Activated CD4-positive, alpha-beta memory T cell treated with anti-CD3 and anti-CD28 coated beads, Interleukin-2, amount 10 ng/mL, durations not matched to agents 7 days and 5 days (primary cell): ENCODE measurements around the gene TANGO2. TPM values are rescaled to one million over a fixed set of nuclear protein-coding genes. Genes with fewer than 3 reads are reported as not detected.
A peak's percentile ranks its signal among the peaks of the same experiment; 100 is the strongest.

Experiments
- CTCF ChIA-PET: fragments of 350-600 bp; sonication (Branson Sonifier 250); formaldehyde crosslinking; loops from one replicate; lab custom pipeline; 2021; ENCODE audit warnings: antibody characterized with exemption, inconsistent platforms; lab: Charles Lee
- POLR2A ChIA-PET: fragments of 350-600 bp; sonication (Branson Sonifier 250); formaldehyde crosslinking; loops from one replicate; lab custom pipeline; 2021; ENCODE audit warnings: antibody characterized with exemption; lab: Charles Lee
- DNase-seq: peaks from one replicate; pipeline ENCODE4 v3.0.0-alpha.2; 2020
- H3K27ac Mint-ChIP-seq: one replicate; pipeline ENCODE4 v1.8.0; 2021; ENCODE audit warnings: mild to moderate bottlenecking, mixed read lengths
- H3K27me3 Mint-ChIP-seq: one replicate; pipeline ENCODE4 v1.8.0; 2021; ENCODE audit warnings: mixed read lengths
- H3K36me3 Mint-ChIP-seq: one replicate; pipeline ENCODE4 v1.8.0; 2021; ENCODE audit warnings: low read depth, mixed read lengths
- H3K4me1 Mint-ChIP-seq: one replicate; pipeline ENCODE4 v1.8.0; 2021; ENCODE audit warnings: mixed read lengths
- H3K4me3 Mint-ChIP-seq: one replicate; pipeline ENCODE4 v1.8.0; 2021; ENCODE audit warnings: mild to moderate bottlenecking, mixed read lengths
- H3K9me3 Mint-ChIP-seq: one replicate; pipeline ENCODE4 v1.8.0; 2021; ENCODE audit warnings: mixed read lengths
- total RNA-seq, 2 experiments: library from RNA; stranded (reverse); gene quantifications; one replicate each; pipeline ENCODE4 v1.2.3, GENCODE V29; 2021

TANGO2 gene
- total RNA-seq, 2 experiments from 2014 or later, result 39.1 to 44.5 TPM

DNA sequence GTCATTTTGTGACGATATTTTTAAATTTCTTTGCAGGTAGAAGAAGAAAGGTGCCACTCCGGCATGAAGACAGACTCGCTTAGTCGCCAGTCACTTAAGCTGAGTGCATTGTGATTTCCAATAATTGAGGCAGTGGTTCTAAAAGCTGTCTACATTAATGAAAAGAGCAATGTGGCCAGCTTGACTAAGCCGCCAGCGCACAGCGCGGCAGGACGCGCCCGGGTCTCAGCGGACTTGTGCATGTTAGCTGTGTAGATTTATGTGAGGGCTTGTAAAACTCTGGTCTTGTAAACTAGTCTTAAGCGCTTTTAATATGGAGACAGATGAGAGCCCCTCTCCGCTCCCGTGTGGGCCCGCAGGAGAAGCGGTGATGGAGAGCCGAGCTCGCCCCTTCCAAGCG is 64.7 kb downstream of the TANGO2 start:
- DNase-seq, result no peak
- Mint-ChIP-seq H3K4me1 (peaks cover 52% of the 10 kb centered on the region), H3K27ac (no peak overlapping the region), H3K4me3 (no peak overlapping the region), H3K9me3 (no peaks in the 10 kb centered on the region), H3K27me3 (no peaks in the 10 kb centered on the region), H3K36me3 (peaks cover 59% of the 10 kb centered on the region)
- CTCF ChIA-PET, result interaction anchor here (1.0 to 1.8 kb wide), 3 partner anchors 10 to 814 kb away, joined by 3 to 4 read pairs (median 3); no protein-coding TSS in a partner anchor
- POLR2A ChIA-PET, result interaction anchor here (1.6 kb wide), 1 partner anchor 64 kb away, joined by 3 read pairs; the partner anchor contains the start of gene TANGO2

DNA sequence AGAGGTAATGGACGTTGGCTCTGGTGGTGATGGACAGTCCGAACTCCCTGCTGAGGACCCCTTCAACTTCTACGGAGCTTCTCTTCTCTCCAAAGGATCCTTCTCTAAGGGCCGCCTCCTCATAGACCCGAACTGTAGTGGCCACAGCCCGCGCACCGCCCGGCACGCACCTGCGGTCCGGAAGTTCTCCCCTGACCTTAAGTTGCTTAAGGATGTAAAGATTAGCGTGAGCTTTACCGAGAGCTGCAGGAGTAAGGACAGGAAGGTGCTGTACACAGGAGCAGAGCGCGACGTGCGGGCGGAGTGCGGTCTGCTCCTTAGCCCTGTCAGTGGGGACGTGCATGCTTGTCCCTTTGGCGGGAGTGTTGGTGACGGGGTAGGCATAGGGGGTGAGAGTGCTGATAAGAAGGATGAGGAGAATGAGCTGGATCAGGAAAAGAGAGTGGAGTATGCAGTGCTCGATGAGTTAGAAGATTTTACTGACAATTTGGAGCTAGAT is 65.2 kb downstream of the TANGO2 start:
- no peaks in the 10 kb centered on the region for H3K9me3 Mint-ChIP-seq
- H3K27me3 Mint-ChIP-seq, result no peaks in the 10 kb centered on the region
- H3K4me1 Mint-ChIP-seq, result peaks cover 49% of the 10 kb centered on the region
- no peak overlapping the region for H3K4me3 Mint-ChIP-seq
- H3K27ac Mint-ChIP-seq, result no peak overlapping the region
- POLR2A ChIA-PET, result interaction anchor here (0.9 to 1.6 kb wide), 2 partner anchors 17 to 65 kb away, joined by 3 read pairs; partner anchors contain the start of gene TANGO2
- peaks cover 60% of the 10 kb centered on the region for H3K36me3 Mint-ChIP-seq
- CTCF ChIA-PET, result interaction anchor here (1.3 to 1.8 kb wide), 2 partner anchors 10 to 139 kb away, joined by 3 to 4 read pairs; no protein-coding TSS in a partner anchor
- DNase-seq, result no peak

DNA sequence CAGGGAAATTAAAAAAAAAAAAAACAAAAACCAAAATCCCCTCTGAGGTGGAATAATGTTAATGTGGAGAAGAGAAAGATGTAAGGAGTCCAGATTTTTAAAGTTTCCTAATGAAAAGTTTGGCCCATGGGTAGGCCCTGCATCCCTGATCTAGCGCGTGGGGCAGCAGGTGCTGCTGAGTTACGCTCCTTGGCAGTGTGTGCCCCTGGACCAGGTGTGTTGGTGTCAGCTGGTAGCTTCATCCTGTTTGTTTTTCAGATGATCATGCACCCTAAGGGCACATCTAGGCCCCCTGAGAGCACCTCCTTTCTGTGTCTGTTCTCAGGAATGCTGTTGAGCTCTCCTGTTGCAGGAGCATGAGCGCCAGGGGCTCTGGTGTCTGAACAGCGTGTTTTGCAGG is 65.9 kb downstream of the TANGO2 start:
- DNase-seq, result no peak
- ChIA-PET CTCF (interaction anchor here (1.6 kb wide), 1 partner anchor 8 kb away, joined by 3 read pairs; no protein-coding TSS in a partner anchor), POLR2A (interaction anchor here (0.9 to 1.6 kb wide), 3 partner anchors 17 to 65 kb away, joined by 3 read pairs; partner anchors contain the start of genes RANBP1 and TANGO2)
- H3K4me1 Mint-ChIP-seq, result peaks cover 49% of the 10 kb centered on the region
- H3K36me3 Mint-ChIP-seq, result peaks cover 62% of the 10 kb centered on the region
- H3K27ac Mint-ChIP-seq, result no peak overlapping the region
- no peak overlapping the region for H3K4me3 Mint-ChIP-seq
- H3K27me3 Mint-ChIP-seq, result no peaks in the 10 kb centered on the region
- no peaks in the 10 kb centered on the region for H3K9me3 Mint-ChIP-seq

DNA sequence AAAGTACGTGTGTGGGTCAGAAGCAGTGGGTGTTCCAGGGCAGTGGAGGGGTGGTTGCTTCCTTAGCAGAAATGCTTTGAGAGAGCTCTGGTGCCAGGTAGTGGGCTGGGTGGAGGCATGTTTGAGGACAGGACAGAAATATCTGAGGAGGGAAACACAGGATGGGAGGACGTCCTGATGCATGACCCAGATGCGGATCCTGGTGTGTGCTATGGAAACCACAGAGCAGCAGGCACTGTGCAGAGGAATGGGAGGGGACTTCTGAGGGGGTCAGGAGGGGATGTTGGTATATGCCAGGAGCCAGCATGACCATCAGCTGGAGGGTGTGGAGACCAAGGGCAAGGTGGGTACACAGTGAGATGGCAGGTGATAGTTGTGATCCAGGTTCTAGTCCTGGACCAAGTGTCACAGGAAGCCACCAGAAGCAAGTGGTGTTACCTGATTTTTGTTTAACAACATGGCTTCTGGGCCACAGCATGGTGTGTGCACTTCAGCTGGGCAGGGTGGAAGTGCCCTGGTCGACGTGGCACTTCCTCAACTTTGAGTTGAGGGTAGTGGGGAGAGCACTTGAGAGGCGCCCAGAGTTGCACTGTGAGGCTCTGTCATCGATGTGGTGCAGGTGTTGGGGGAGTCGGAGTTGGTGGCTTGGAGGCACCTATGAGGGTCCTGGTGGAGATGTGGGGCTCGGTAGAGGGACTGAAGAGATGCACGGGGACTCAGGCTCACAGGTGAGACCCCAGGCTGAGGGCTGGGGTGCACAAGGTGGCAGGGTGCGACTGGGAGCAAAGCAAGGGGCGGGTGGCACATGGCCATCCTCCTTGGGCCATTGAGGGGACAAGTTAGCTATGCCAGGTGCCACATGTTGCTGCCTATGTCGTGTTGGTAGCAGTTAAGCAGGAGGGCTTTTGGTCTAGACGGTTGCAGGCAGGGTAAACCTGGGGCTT is 66.7 kb downstream of the TANGO2 start:
- POLR2A ChIA-PET, result interaction anchor here (1.0 kb wide), 1 partner anchor 29 kb away, joined by 3 read pairs; the partner anchor contains the start of gene RANBP1
- Mint-ChIP-seq H3K27me3 (no peaks in the 10 kb centered on the region), H3K4me1 (peaks cover 49% of the 10 kb centered on the region), H3K36me3 (peaks cover 70% of the 10 kb centered on the region), H3K4me3 (no peak overlapping the region), H3K9me3 (no peaks in the 10 kb centered on the region), H3K27ac (no peak overlapping the region)
- CTCF ChIA-PET, result interaction anchor here (1.6 kb wide), 1 partner anchor 9 kb away, joined by 3 read pairs; no protein-coding TSS in a partner anchor
- DNase-seq, result no peak

DNA sequence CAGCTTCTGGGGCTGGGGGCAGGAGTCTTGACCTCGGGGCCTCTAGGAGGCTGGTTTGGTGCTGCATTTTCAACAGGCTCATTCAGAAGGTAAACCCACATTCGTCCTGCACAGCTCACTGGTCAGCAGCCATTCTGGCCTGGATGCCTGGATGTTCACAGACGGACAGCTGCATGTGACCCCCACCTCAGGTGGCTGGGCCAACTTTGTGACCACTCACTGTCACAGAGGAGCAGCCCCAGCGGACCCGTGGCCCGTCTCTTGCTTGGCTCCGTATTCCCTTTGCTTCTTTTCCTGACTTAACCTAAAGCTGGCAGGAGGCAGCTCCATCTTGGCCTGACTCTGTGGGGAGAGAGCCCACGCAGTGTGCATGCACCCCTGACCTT is 67.3 kb downstream of the TANGO2 start:
- Mint-ChIP-seq H3K4me3 (no peak overlapping the region), H3K36me3 (peaks cover 71% of the 10 kb centered on the region), H3K27me3 (no peaks in the 10 kb centered on the region), H3K4me1 (peaks cover 42% of the 10 kb centered on the region), H3K9me3 (no peaks in the 10 kb centered on the region), H3K27ac (no peak overlapping the region)
- ChIA-PET POLR2A (no interaction called here), CTCF (no interaction called here)
- DNase-seq, result no peak

DNA sequence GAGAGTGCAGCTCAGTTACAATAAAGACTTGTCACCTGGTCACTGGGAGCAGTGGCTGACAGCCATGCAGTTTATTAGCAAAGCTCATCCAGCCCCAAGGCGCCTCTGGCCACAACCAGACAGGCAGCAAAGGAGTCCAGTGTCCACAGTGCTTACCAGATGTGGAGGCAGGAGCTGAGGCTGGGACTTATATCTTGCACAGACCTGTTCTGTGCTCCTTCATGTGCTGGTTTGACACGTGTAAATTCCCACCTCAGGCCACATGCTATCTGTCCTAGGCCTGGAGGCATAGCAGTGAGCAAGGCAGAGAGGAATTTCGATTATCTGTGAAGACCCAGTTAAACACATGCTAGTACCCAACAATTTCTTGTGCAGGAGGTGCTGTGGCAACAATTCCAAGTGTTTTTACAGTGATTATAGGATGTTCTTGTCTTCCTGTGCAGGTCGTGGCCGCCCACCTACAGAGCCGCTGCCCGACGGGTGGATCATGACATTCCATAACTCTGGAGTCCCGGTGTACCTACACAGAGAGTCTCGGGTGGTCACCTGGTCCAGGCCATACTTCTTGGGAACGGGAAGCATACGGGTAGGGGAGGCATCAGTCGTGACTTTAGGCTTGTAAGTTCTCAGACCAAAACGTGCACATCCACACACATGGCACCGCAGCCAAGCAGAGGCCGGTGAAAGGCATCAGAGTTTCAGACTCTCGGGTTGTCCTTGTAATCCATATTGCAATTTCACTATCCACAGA is 68.5 kb downstream of the TANGO2 start:
- CTCF ChIA-PET, result no interaction called here
- Mint-ChIP-seq H3K27ac (peak overlapping the region; percentile 44), H3K36me3 (peaks cover 81% of the 10 kb centered on the region), H3K4me3 (no peak overlapping the region), H3K4me1 (peaks cover 42% of the 10 kb centered on the region), H3K9me3 (no peaks in the 10 kb centered on the region), H3K27me3 (no peaks in the 10 kb centered on the region)
- no peak for DNase-seq
- POLR2A ChIA-PET, result interaction anchor here (1.3 kb wide), 1 partner anchor 8 kb away, joined by 3 read pairs; no protein-coding TSS in a partner anchor

DNA sequence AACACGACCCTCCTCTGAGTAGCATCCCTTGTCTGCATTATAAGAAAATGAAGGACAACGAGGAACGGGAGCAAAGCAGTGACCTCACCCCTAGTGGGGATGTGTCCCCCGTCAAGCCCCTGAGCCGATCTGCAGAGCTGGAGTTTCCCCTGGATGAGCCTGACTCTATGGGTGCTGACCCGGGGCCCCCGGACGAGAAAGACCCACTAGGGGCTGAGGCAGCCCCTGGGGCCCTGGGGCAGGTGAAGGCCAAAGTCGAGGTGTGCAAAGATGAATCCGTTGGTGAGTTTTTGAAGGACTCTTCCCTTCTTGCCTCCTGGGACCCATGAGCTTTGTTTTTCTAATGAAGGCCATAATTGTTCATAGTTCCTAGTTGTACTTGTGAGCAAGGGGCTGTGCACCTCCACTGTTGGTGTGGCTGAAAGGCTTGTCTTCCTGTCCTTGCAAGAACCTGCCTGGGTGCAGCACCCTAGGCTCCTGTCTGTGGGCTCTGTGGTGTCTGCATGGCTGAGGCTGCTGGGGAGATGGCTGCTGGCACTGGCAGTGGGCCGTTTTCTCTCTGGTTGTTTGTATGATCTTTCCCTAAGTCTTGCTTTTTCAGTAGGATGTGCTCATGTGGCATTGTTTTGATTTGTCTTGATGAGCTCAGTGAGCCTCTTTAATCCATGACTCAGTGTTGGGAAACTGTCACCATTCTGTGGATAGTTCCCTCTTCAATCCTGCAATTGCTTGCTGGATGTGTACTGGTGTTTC is 69.2 kb downstream of the TANGO2 start:
- peaks cover 40% of the 10 kb centered on the region for H3K4me1 Mint-ChIP-seq
- peak overlapping the region; percentile 60 for H3K27ac Mint-ChIP-seq
- CTCF ChIA-PET, result no interaction called here
- no peaks in the 10 kb centered on the region for H3K27me3 Mint-ChIP-seq
- no peaks in the 10 kb centered on the region for H3K9me3 Mint-ChIP-seq
- DNase-seq, result no peak
- POLR2A ChIA-PET, result interaction anchor here (1.3 to 1.7 kb wide), 2 partner anchors 9 to 70 kb away, joined by 3 to 5 read pairs; partner anchors contain the start of gene TANGO2
- H3K4me3 Mint-ChIP-seq, result no peak overlapping the region
- H3K36me3 Mint-ChIP-seq, result peaks cover 88% of the 10 kb centered on the region

- ChIA-PET POLR2A (interaction anchor here (1.0 to 1.7 kb wide), 3 partner anchors 10 to 70 kb away, joined by 3 to 5 read pairs (median 4); partner anchors contain the start of gene TANGO2), CTCF (interaction anchor here (1.4 kb wide), 1 partner anchor 20 kb away, joined by 3 read pairs; no protein-coding TSS in a partner anchor)
- peak overlapping the region; percentile 61 for H3K27ac Mint-ChIP-seq
- H3K36me3 Mint-ChIP-seq, result peaks cover 89% of the 10 kb centered on the region
- no peak for DNase-seq
- peaks cover 46% of the 10 kb centered on the region for H3K4me1 Mint-ChIP-seq
- H3K9me3 Mint-ChIP-seq, result no peaks in the 10 kb centered on the region
- no peaks in the 10 kb centered on the region for H3K27me3 Mint-ChIP-seq
- H3K4me3 Mint-ChIP-seq, result no peak overlapping the region
Measured at GRCh38 chr22:20090730-20091240, 69.9 kb downstream of the TANGO2 start.

DNA sequence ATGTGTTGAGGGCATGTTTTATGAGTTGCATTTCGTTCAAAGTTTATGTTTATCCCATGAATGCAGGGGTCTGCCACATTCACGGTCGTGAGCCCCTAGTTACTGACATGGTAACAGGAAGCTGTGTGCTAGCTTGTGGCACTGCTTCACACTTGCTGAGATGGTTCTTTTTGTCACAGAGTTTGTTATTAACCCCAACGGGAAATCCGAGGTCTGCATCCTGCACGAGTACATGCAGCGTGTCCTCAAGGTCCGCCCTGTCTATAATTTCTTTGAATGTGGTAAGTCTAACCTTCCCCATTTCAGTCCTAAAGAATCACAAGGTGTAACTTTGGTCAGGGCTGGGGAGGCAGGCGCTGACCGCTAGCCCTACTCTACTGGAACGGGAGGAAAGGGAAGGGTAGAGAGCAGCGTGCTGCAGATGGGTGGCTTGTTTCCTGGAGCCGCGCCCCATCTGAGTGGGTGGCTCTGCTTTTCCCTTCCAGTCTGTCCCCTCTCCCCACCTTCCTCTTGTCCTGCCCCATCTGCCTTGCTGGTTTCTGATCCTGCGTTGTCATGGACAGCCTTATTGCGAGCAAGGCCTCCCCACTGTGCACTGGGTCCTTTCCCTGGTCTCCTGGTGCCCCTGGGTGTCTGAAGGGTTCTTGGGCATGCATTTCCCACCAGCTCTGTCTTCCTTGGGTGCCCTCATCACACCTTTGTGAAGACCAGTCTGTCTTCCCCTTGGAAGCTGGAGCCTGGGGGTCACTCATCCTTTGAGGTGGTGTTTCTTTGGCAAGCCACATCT is 71.0 kb downstream of the TANGO2 start:
- H3K27ac Mint-ChIP-seq, result peak overlapping the region; percentile 61
- CTCF ChIA-PET, result interaction anchor here (1.4 kb wide), 1 partner anchor 19 kb away, joined by 3 read pairs; no protein-coding TSS in a partner anchor

DNA sequence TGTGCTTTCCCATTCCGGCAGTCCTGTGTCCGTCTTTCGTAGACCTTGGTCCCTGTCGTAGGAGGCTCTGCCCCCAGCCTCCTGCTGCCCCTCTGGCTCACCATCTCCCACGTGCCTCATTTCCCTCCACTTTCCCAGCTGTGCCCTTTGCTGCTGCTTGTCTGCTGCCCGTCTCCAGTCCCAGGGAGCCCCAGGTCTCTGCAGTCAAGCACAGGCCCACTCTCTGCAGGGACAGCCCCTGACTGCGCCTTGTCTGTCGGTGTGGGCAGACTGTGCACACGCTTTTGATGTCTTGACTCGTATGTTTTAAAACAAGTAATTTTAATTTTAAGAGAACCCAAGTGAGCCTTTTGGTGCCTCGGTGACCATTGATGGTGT is 71.6 kb downstream of the TANGO2 start:
- Mint-ChIP-seq H3K36me3 (peaks cover 89% of the 10 kb centered on the region), H3K27ac (peak overlapping the region; percentile 61), H3K4me3 (no peak overlapping the region), H3K27me3 (no peaks in the 10 kb centered on the region), H3K4me1 (peaks cover 50% of the 10 kb centered on the region), H3K9me3 (peaks cover 3% of the 10 kb centered on the region)
- ChIA-PET CTCF (no interaction called here), POLR2A (no interaction called here)
- no peak for DNase-seq

More for the DNA sequence above, 71.0 kb downstream of the TANGO2 start:
- Mint-ChIP-seq H3K4me3 (no peak overlapping the region), H3K36me3 (peaks cover 89% of the 10 kb centered on the region), H3K27me3 (no peaks in the 10 kb centered on the region), H3K9me3 (peaks cover 3% of the 10 kb centered on the region), H3K4me1 (peaks cover 46% of the 10 kb centered on the region)
- POLR2A ChIA-PET, result interaction anchor here (1.0 to 1.7 kb wide), 3 partner anchors 11 to 72 kb away, joined by 3 to 5 read pairs (median 4); partner anchors contain the start of gene TANGO2
- DNase-seq, result no peak
